Thoracic aorta (tissue), 2 donors: Measurements from ENCODE around the gene CIROP. TPM values are rescaled to one million over a fixed set of nuclear protein-coding genes. Genes with fewer than 3 reads are reported as not detected.

Experiments used
- ATAC-seq: fragments of 150-250 bp; one replicate; pipeline ENCODE4 v1.8.0; 2017; ENCODE audit warnings: low read depth; ENCODE audit not compliant: insufficient number of reproducible peaks, low FRiP score
- DNase-seq: peaks from one replicate; pipeline ENCODE4 v3.0.0-alpha.2; 2020; ENCODE audit warnings: low spot score
- H3K27ac ChIP-seq, 2 donors: fragments of 200-600 bp; sonication (generic); 1 replicate in 1 of 2; 2 replicates in 1 of 2; pipeline ENCODE4 v1.5.1; 2016; ENCODE audit warnings: mild to moderate bottlenecking in 2 of 2, moderate library complexity in 2 of 2
- H3K27me3 ChIP-seq: fragments of 200-600 bp; sonication (generic); replicated peaks from 2 replicates; pipeline ENCODE4 v1.6.0; 2016; ENCODE audit warnings: mild to moderate bottlenecking; ENCODE audit not compliant: insufficient read depth
- H3K36me3 ChIP-seq: fragments of 200-600 bp; sonication (generic); one replicate; pipeline ENCODE4 v1.5.1; 2016
- H3K4me1 ChIP-seq, 2 donors: fragments of 200-600 bp; sonication (generic); 1 replicate in 1 of 2; 2 replicates in 1 of 2; pipeline versions ENCODE4 v1.5.1 to v1.6.0; 2016; ENCODE audit warnings: low read depth in 2 of 2, mild to moderate bottlenecking in 1 of 2; ENCODE audit not compliant: control insufficient read depth in 1 of 2
- H3K4me3 ChIP-seq: fragments of 200-600 bp; sonication (generic); 2 replicates; pipeline ENCODE4 v1.5.1; 2016; ENCODE audit warnings: mild to moderate bottlenecking
- H3K9me3 ChIP-seq: fragments of 200-600 bp; sonication (generic); 2 replicates; pipeline ENCODE4 v1.5.1; 2016
- total RNA-seq, 2 donors: library from RNA; depleted of rRNA; stranded (reverse); fragments of >200 nt; gene quantifications; one replicate each; pipeline versions ENCODE4 v1.1.0 to v1.2.3, GENCODE V29; 2016
- TF ChIP-seq, protein P1 (sequence below): fragments of 200-600 bp; sonication (generic); IDR thresholded peaks from one replicate; pipeline ENCODE4 v1.5.1; 2019; ENCODE audit warnings: antibody characterized with exemption

Gene CIROP
- total RNA-seq, 2 donors from 2014 or later = 1.1 TPM; not detected in 1

DNA sequence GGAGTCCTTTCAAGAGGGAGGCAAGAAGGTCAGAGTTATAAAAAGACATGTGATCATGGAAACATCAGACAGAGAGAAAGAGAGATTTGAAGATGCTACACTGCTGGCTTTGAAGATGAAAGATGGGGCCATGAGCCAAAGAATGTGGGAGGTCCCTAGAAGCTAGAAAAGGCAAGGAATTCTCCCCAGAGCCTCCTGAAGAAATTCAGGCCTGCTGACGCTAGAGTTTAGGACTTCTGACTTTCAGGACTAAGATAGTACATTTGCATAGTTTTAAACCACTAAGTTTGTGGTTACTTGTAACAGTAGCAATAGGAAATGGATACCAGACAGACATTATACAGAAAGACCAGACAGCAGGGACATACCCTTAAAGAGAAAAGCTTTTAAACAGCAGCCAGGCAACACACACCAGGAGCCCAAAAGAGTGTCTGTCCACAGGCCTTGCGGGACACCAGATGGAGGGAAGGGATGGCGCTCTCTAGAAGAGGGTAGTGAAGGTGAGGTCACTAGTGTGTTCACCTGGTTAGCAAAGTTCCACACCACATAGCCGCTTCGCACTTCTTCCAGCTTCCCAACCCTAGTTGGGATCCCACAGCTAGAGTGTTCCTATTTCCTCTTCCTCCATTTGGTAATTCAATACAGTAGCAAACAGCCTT, 43.9 kb upstream of the CIROP start:
- ATAC-seq (no peak), DNase-seq (no peak)
- Histone ChIP-seq H3K27ac (peak overlapping the region in 1 of 2 donors; percentile 23), H3K4me1 (peaks cover 17 to 45% of the 10 kb centered on the region in 2 donors), H3K4me3 (no peak overlapping the region), H3K9me3 (no peaks in the 10 kb centered on the region), H3K27me3 (no peaks in the 10 kb centered on the region), H3K36me3 (no peaks in the 10 kb centered on the region)
- TF ChIP-seq, protein P1, sequence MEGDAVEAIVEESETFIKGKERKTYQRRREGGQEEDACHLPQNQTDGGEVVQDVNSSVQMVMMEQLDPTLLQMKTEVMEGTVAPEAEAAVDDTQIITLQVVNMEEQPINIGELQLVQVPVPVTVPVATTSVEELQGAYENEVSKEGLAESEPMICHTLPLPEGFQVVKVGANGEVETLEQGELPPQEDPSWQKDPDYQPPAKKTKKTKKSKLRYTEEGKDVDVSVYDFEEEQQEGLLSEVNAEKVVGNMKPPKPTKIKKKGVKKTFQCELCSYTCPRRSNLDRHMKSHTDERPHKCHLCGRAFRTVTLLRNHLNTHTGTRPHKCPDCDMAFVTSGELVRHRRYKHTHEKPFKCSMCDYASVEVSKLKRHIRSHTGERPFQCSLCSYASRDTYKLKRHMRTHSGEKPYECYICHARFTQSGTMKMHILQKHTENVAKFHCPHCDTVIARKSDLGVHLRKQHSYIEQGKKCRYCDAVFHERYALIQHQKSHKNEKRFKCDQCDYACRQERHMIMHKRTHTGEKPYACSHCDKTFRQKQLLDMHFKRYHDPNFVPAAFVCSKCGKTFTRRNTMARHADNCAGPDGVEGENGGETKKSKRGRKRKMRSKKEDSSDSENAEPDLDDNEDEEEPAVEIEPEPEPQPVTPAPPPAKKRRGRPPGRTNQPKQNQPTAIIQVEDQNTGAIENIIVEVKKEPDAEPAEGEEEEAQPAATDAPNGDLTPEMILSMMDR = no peak

DNA sequence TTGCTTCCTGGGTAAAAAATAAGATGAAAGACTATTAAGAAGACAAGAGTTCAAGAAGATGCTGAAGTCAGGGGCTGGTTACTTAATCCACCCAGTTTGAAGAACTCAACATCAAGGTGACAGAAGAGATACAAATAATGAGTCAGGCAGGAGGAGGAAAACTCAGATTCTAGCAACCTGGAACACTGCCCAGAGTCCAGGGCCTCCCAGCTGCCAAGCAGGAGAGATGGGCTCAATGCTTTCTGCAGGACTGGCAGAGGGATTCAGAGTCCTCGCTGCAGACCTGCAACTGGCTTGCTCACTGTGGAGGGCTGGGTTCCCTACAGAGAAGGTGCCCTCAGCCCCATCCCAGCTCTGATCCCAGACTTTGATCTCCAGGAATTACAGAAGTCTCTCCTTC, 42.9 kb upstream of the CIROP start:
- H3K36me3 ChIP-seq = no peaks in the 10 kb centered on the region
- peak overlapping the region in 1 of 2 donors; percentile 30 for H3K27ac ChIP-seq
- H3K4me1 ChIP-seq = peaks cover 22 to 45% of the 10 kb centered on the region in 2 donors
- no peak overlapping the region for H3K4me3 ChIP-seq
- DNase-seq (no peak), ATAC-seq (no peak)
- TF ChIP-seq, protein P1 = no peak
- H3K9me3 ChIP-seq = no peaks in the 10 kb centered on the region
- H3K27me3 ChIP-seq = no peaks in the 10 kb centered on the region

DNA sequence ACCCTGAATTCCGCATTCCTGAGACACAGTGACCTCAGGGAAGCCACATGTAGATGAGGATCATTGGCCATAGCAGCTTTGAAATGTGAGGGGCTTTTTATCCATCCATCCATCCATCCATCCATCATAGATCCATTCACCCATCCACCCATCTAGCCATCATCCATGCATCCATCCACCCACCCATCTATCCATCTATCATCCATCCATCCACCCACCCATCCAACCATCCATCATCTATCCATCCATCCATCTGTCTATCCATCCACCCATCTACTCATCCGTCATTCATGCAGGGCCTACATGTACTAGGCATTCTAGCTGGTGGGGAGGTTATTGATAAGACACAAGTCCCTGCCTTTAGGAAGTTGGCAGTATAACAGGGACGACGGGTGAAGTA, 42.2 kb upstream of the CIROP start:
- no peak overlapping the region for H3K4me3 ChIP-seq
- ATAC-seq (no peak), DNase-seq (no peak)
- TF ChIP-seq, protein P1 = no peak
- H3K27me3 ChIP-seq = no peaks in the 10 kb centered on the region
- H3K4me1 ChIP-seq = peaks cover 21 to 45% of the 10 kb centered on the region in 2 donors
- H3K27ac ChIP-seq = peak overlapping the region in 1 of 2 donors; percentile 30
- no peaks in the 10 kb centered on the region for H3K36me3 ChIP-seq
- no peaks in the 10 kb centered on the region for H3K9me3 ChIP-seq

DNA sequence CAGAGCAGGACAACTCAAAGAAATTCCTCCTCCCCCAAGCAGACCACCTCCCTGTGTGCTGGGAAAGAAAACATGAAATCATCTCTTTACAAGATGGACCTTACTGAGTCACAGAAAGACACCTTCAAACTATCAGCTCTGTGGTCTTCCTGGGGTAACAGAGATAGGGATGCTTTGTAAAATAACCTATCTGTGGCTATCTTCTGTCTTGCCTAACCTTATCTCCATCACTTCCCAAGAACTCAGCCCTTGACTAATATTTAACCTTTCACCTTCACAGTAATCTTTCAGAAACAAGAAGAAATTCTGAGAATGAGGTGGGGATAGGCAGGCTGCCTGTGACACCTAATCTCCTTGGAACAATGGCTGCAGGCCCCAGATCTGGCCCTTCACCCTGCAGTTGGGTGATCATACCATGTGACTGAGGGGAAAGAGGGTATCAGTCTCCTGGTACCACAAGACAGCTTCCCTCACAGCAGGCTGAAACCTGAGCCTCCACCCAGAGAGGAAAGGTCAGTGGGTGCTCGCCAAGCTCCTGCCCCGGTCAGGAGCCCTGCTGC, 41.6 kb upstream of the CIROP start:
- H3K9me3 ChIP-seq = no peaks in the 10 kb centered on the region
- H3K4me1 ChIP-seq = peaks cover 19 to 45% of the 10 kb centered on the region in 2 donors
- ATAC-seq = no peak
- no peak for DNase-seq
- H3K4me3 ChIP-seq = no peak overlapping the region
- TF ChIP-seq, protein P1 = no peak
- H3K36me3 ChIP-seq = no peaks in the 10 kb centered on the region
- H3K27me3 ChIP-seq = no peaks in the 10 kb centered on the region
- peak overlapping the region in 1 of 2 donors; percentile 39 for H3K27ac ChIP-seq

DNA sequence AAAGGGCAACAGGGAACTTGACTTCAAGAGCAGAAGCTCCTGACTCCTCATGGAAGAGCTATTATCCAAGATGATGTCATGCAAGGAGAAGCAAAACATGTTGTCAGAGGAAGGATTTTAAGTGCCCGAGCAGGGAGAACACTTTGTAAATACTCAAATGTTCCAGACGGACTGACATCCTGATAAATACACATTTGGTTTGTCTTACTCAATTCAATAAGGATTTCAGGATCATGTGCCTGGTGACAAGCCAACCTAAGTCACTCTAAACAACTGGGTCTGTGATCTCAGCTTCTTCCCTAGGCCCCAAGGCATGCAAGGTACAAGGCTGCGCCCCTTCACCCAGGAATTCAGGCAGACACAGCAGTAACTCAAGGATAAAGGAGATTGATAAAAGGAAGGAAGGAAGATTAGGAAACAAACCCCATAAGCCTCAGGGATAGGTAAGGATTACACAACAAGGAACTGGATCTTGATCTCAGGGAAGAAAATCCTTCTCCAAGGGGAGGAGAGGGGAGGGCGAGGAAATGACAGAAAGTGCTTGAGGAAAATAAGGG, 41.1 kb upstream of the CIROP start:
- H3K4me1 ChIP-seq = peaks cover 19 to 44% of the 10 kb centered on the region in 2 donors
- peak overlapping the region; percentile 19 to 39 for H3K27ac ChIP-seq
- no peaks in the 10 kb centered on the region for H3K36me3 ChIP-seq
- H3K4me3 ChIP-seq = no peak overlapping the region
- no peaks in the 10 kb centered on the region for H3K27me3 ChIP-seq
- DNase-seq = no peak
- no peak for ATAC-seq
- TF ChIP-seq, protein P1 = no peak
- no peaks in the 10 kb centered on the region for H3K9me3 ChIP-seq
